HepG2 (cell line): ENCODE measurements around the gene WEE1. TPM values are rescaled to one million over a fixed set of nuclear protein-coding genes. Genes with fewer than 3 reads are reported as not detected.

ENCODE experiments used
- EP300 ChIP-seq, 3 experiments: sonication (generic) in 1 of 3; formaldehyde crosslinking in 1 of 3; IDR thresholded peaks; 2 replicates each; pipeline versions ENCODE4 v1.5.1 to v1.6.1; 2011 to 2020; ENCODE audit warnings: low read depth in 2 of 3, low read length in 2 of 3, borderline replicate concordance in 1 of 3, improper control_type of control experiment in 1 of 3, mild to moderate bottlenecking in 1 of 3, missing genetic modification reagents in 1 of 3, moderate library complexity in 1 of 3
- GMEB2 ChIP-seq: IDR thresholded peaks from 2 replicates; pipeline ENCODE4 v1.6.1; 2016; ENCODE audit warnings: missing biosample characterization, missing genetic modification reagents, low read depth
- HMG20B ChIP-seq: conservative IDR thresholded peaks from 2 replicates; pipeline ENCODE4 v1.6.1; 2016; ENCODE audit warnings: missing genetic modification reagents, missing compliant biosample characterization
- HNRNPUL1 ChIP-seq: fragments of 200-400 bp; formaldehyde crosslinking; IDR thresholded peaks from 2 replicates; pipeline ENCODE4 v1.6.1; 2017; ENCODE audit warnings: low read depth, mild to moderate bottlenecking, low read length, moderate library complexity
- JARID2 ChIP-seq: sonication (generic); formaldehyde crosslinking; IDR thresholded peaks from 2 replicates; pipeline ENCODE4 v1.8.1; 2023; ENCODE audit warnings: missing genetic modification reagents, inconsistent platforms; ENCODE audit not compliant: insufficient replicate concordance
- MAZ ChIP-seq, 2 experiments: sonication (generic) in 1 of 2; formaldehyde crosslinking in 1 of 2; IDR thresholded peaks; 2 replicates each; pipeline versions ENCODE4 v1.5.0 to v1.6.1; 2012 to 2020; ENCODE audit warnings: low read depth in 2 of 2, mild to moderate bottlenecking in 2 of 2, borderline replicate concordance in 1 of 2, improper control_type of control experiment in 1 of 2, low read length in 1 of 2, missing genetic modification reagents in 1 of 2, moderate library complexity in 1 of 2
- MED8 ChIP-seq: sonication (generic); formaldehyde crosslinking; IDR thresholded peaks from 2 replicates; pipeline ENCODE4 v1.8.1; 2023; ENCODE audit warnings: mild to moderate bottlenecking, missing genetic modification reagents; ENCODE audit not compliant: insufficient replicate concordance
- NFKB2 ChIP-seq: sonication (generic); formaldehyde crosslinking; IDR thresholded peaks from 2 replicates; pipeline ENCODE4 v1.4.0; 2020; ENCODE audit warnings: missing genetic modification reagents, borderline replicate concordance
- RBM39 ChIP-seq: fragments of 200-400 bp; formaldehyde crosslinking; IDR thresholded peaks from one replicate; pipeline ENCODE4 v1.6.1; 2018; ENCODE audit warnings: antibody characterized with exemption, mild to moderate bottlenecking, low read depth, low read length; ENCODE audit not compliant: poor library complexity, severe bottlenecking
- SATB2 ChIP-seq: sonication (generic); formaldehyde crosslinking; IDR thresholded peaks from 2 replicates; pipeline ENCODE4 v1.5.0; 2020; ENCODE audit warnings: missing genetic modification reagents
- SKIL ChIP-seq: sonication (generic); formaldehyde crosslinking; IDR thresholded peaks from 2 replicates; pipeline ENCODE4 v1.8.0; 2022; ENCODE audit warnings: missing genetic modification reagents, mild to moderate bottlenecking, moderate library complexity, borderline replicate concordance
- TGIF2 ChIP-seq: IDR thresholded peaks from 2 replicates; pipeline ENCODE4 v1.6.1; 2016; ENCODE audit warnings: control low read depth, missing compliant biosample characterization
- ZNF556 ChIP-seq: sonication (generic); formaldehyde crosslinking; IDR thresholded peaks from 2 replicates; pipeline ENCODE4 v1.4.0; 2020; ENCODE audit warnings: mild to moderate bottlenecking, missing genetic modification reagents, borderline replicate concordance
- ZNF615 ChIP-seq: sonication (generic); formaldehyde crosslinking; IDR thresholded peaks from 2 replicates; pipeline ENCODE4 v1.5.0; 2020; ENCODE audit warnings: mild to moderate bottlenecking, missing genetic modification reagents, borderline replicate concordance
- ZNF850 ChIP-seq: sonication (generic); formaldehyde crosslinking; conservative IDR thresholded peaks from 2 replicates; pipeline ENCODE4 v1.9.0; 2021; ENCODE audit warnings: mild to moderate bottlenecking, missing genetic modification reagents
- polyA plus RNA-seq, 8 experiments: library from polyadenylated mRNA; depleted of rRNA in 3 of 8; stranded (reverse) in 7 of 8; unstranded in 1 of 8; fragments of >200 nt; fragmentation: Illumina TruSeq in 4 of 8; extraction: Trizol in 4 of 8; gene quantifications; 2 replicates each; pipeline versions ENCODE4 v1.2.1 to v1.2.3, GENCODE V29; 2011 to 2016; ENCODE audit warnings: low read depth in 4 of 8, missing spikeins in 1 of 8, mixed read lengths in 1 of 8; ENCODE audit not compliant: insufficient read depth in 1 of 8
- total RNA-seq, 5 experiments: library from RNA; depleted of rRNA; stranded (reverse); fragments of >200 nt; fragmentation: Illumina TruSeq; extraction: Trizol; gene quantifications; 2 replicates each; pipeline ENCODE4 v1.2.3, GENCODE V29; 2016; ENCODE audit warnings: low read depth in 1 of 5

The WEE1 gene
- total and polyA plus RNA-seq, 2 of the 13 experiments (the other 11 are each of a cell fraction or from before 2014, with no cell fraction given): 31.4 to 63.7 TPM

- TF ChIP-seq SKIL (CRISPR knock-in tag): no peak
- TF ChIP-seq GMEB2 (CRISPR knock-in tag): no peak
- TF ChIP-seq ZNF850: no peak
- TF ChIP-seq RBM39: no peak
- TF ChIP-seq TGIF2 (CRISPR knock-in tag): no peak
- no peak for TF ChIP-seq HMG20B (CRISPR knock-in tag)
- no peak for TF ChIP-seq EP300 (IDR thresholded peaks at IDR 0.05; ENCODE audit: low read depth in 2 of 2, low read length in 2 of 2)
- TF ChIP-seq EP300 (CRISPR knock-in tag; IDR thresholded peaks at IDR 0.05; ENCODE audit: borderline replicate concordance): no peak
- no peak for TF ChIP-seq ZNF615
- no peak for TF ChIP-seq JARID2 (CRISPR knock-in tag)
- no peak for TF ChIP-seq ZNF556 (CRISPR knock-in tag)
- TF ChIP-seq HNRNPUL1: no peak
- TF ChIP-seq MAZ (IDR thresholded peaks at IDR 0.05; ENCODE audit: borderline replicate concordance, low read depth, low read length): no peak
- no peak for TF ChIP-seq MAZ (CRISPR knock-in tag; IDR thresholded peaks at IDR 0.05; ENCODE audit: low read depth)
- TF ChIP-seq SATB2 (CRISPR knock-in tag): no peak
- TF ChIP-seq NFKB2 (CRISPR knock-in tag): 0 out of 2 replicates have a peak, but pooled peaks have one; percentile 37
- no peak for TF ChIP-seq MED8 (CRISPR knock-in tag)
These were observed 42.4 kb upstream of the WEE1 start (continued) for GRCh38 chr11:9530901-9531625.
